Measurements from ENCODE around the gene BACE1-AS. TPM values are rescaled to one million over a fixed set of nuclear protein-coding genes. Genes with fewer than 3 reads are reported as not detected.
A peak's percentile ranks its signal among the peaks of the same experiment; 100 is the strongest.

Gene BACE1-AS
- total RNA-seq, 4 donors from 2014 or later: 2.5 to 7.6 (median 6.3) TPM

- Histone ChIP-seq H3K27me3 (no peaks in the 10 kb centered on the region), H3K36me3 (no peaks in the 10 kb centered on the region), H3K9me3 (no peaks in the 10 kb centered on the region), H3K4me1 (no peaks in the 10 kb centered on the region), H3K27ac (no peak overlapping the region), H3K4me3 (no peak overlapping the region)
- TF ChIP-seq POLR2A (IDR thresholded peaks at IDR 0.05): no peak
- TF ChIP-seq CTCF (IDR thresholded peaks at IDR 0.05): no peak
- DNase-seq: no peak
Measured at GRCh38 chr11:117273550-117274289, 17.4 kb upstream of the BACE1-AS start.

GRCh38 chr11:117278347-117278746 lies 12.8 kb upstream of the BACE1-AS start:
- no peak for TF ChIP-seq CTCF (IDR thresholded peaks at IDR 0.05)
- Histone ChIP-seq H3K27me3 (no peaks in the 10 kb centered on the region), H3K4me3 (no peak overlapping the region), H3K9me3 (no peaks in the 10 kb centered on the region), H3K36me3 (peaks cover 0 to 33% (median 0%) of the 10 kb centered on the region in 3 donors), H3K4me1 (no peaks in the 10 kb centered on the region), H3K27ac (no peak overlapping the region)
- DNase-seq: no peak

GRCh38 chr11:117279711-117280376 lies 11.3 kb upstream of the BACE1-AS start:
- TF ChIP-seq CTCF (IDR thresholded peaks at IDR 0.05) (no peak), POLR2A (IDR thresholded peaks at IDR 0.05) (no peak)
- no peaks in the 10 kb centered on the region for H3K27me3 ChIP-seq
- H3K9me3 ChIP-seq: no peaks in the 10 kb centered on the region
- H3K27ac ChIP-seq: peak overlapping the region in 1 of 4 donors; percentile 24
- H3K36me3 ChIP-seq: peaks cover 0 to 48% (median 0%) of the 10 kb centered on the region in 3 donors
- no peaks in the 10 kb centered on the region for H3K4me1 ChIP-seq
- no peak for DNase-seq
- no peak overlapping the region for H3K4me3 ChIP-seq

- H3K36me3 ChIP-seq: peaks cover 0 to 53% (median 0%) of the 10 kb centered on the region in 3 donors
Measured at GRCh38 chr11:117281159-117281558, 10.0 kb upstream of the BACE1-AS start.

GRCh38 chr11:117281869-117282268 lies 9.3 kb upstream of the BACE1-AS start:
- no peaks in the 10 kb centered on the region for H3K9me3 ChIP-seq
- no peak overlapping the region for H3K4me3 ChIP-seq
- H3K4me1 ChIP-seq: no peaks in the 10 kb centered on the region
- TF ChIP-seq CTCF (IDR thresholded peaks at IDR 0.05): no peak
- TF ChIP-seq POLR2A (IDR thresholded peaks at IDR 0.05): no peak
- peaks cover 0 to 53% (median 0%) of the 10 kb centered on the region in 3 donors for H3K36me3 ChIP-seq
- H3K27ac ChIP-seq: no peak overlapping the region
- no peak for DNase-seq
- no peaks in the 10 kb centered on the region for H3K27me3 ChIP-seq

More at GRCh38 chr11:117281159-117281558, 10.0 kb upstream of the BACE1-AS start:
- H3K4me1 ChIP-seq: no peaks in the 10 kb centered on the region
- DNase-seq: no peak
- H3K4me3 ChIP-seq: no peak overlapping the region
- TF ChIP-seq CTCF (IDR thresholded peaks at IDR 0.05) (no peak), POLR2A (IDR thresholded peaks at IDR 0.05) (no peak)
- no peaks in the 10 kb centered on the region for H3K9me3 ChIP-seq
- H3K27ac ChIP-seq: no peak overlapping the region
- H3K27me3 ChIP-seq: no peaks in the 10 kb centered on the region
